ENCODE data around the gene MYO6. TPM values are rescaled to one million over a fixed set of nuclear protein-coding genes. Genes with fewer than 3 reads are reported as not detected.

The MYO6 gene
- total RNA-seq, 1 donor from 2014 or later = 17.0 TPM

GRCh38 chr6:75766387-75766786 lies 17.3 kb downstream of the MYO6 start:
- no peak for DNase-seq

- DNase-seq = no peak
These were observed 21.8 kb downstream of the MYO6 start for GRCh38 chr6:75770844-75771243.

GRCh38 chr6:75775219-75775618 lies 26.2 kb downstream of the MYO6 start:
- DNase-seq = peak; percentile 59

- no peak for DNase-seq
These were observed 27.4 kb downstream of the MYO6 start for GRCh38 chr6:75776461-75776860.

GRCh38 chr6:75778757-75779156 lies 29.7 kb downstream of the MYO6 start:
- no peak for DNase-seq

GRCh38 chr6:75786152-75786551 lies 37.1 kb downstream of the MYO6 start:
- DNase-seq = no peak

GRCh38 chr6:75788894-75789293 lies 39.9 kb downstream of the MYO6 start:
- no peak for DNase-seq

GRCh38 chr6:75791881-75792280 lies 42.8 kb downstream of the MYO6 start:
- DNase-seq = no peak

GRCh38 chr6:75794351-75794846 lies 45.4 kb downstream of the MYO6 start:
- no peak for DNase-seq

GRCh38 chr6:75794954-75795739 lies 46.1 kb downstream of the MYO6 start:
- no peak for DNase-seq

GRCh38 chr6:75796723-75797122 lies 47.7 kb downstream of the MYO6 start:
- DNase-seq = no peak

GRCh38 chr6:75800133-75800532 lies 51.1 kb downstream of the MYO6 start:
- no peak for DNase-seq

GRCh38 chr6:75800708-75801505 lies 51.9 kb downstream of the MYO6 start:
- DNase-seq = no peak

- no peak for DNase-seq
These were observed 53.3 kb downstream of the MYO6 start for GRCh38 chr6:75802366-75802765.

GRCh38 chr6:75808507-75808906 lies 59.5 kb downstream of the MYO6 start:
- DNase-seq = no peak

GRCh38 chr6:75812560-75812959 lies 63.5 kb downstream of the MYO6 start:
- no peak for DNase-seq

- DNase-seq = no peak
These were observed 64.6 kb downstream of the MYO6 start for GRCh38 chr6:75813476-75814250.

- no peak for DNase-seq
These were observed 66.7 kb downstream of the MYO6 start for GRCh38 chr6:75815756-75816155.

- DNase-seq = no peak
These were observed 69.2 kb downstream of the MYO6 start for GRCh38 chr6:75818098-75818855.

GRCh38 chr6:75819776-75820487 lies 70.9 kb downstream of the MYO6 start:
- no peak for DNase-seq

GRCh38 chr6:75824160-75824559 lies 75.1 kb downstream of the MYO6 start:
- no peak for DNase-seq

All from tongue (tissue), 2 donors.